ENCODE results near the gene OCA2.

The OCA2 gene

GRCh38 chr15:27885201-27885600, 213.9 kb downstream of the OCA2 start:
- H3K36me3 ChIP-seq (ENCODE audit: insufficient read depth, low read length), result no peaks in the 10 kb centered on the region
- H3K9me3 ChIP-seq (ENCODE audit: insufficient read depth, low read depth, low read length), result no peaks in the 10 kb centered on the region; the same call in 1 of the 2 replicates
- H3K9me2 ChIP-seq (replicated peaks; ENCODE audit: low read depth, low read length), result no peaks in the 10 kb centered on the region
- H3K4me1 ChIP-seq (ENCODE audit: insufficient read depth, low read length, poor library complexity, severe bottlenecking), result no peaks in the 10 kb centered on the region
- H3K27me3 ChIP-seq (ENCODE audit: insufficient read depth, low read length, poor library complexity, severe bottlenecking), result no peaks in the 10 kb centered on the region
- H3K4me3 ChIP-seq (ENCODE audit: low read length, poor library complexity, severe bottlenecking), result no peak overlapping the region
- TF ChIP-seq EZH2phosphoT487 (IDR thresholded peaks at IDR 0.05; ENCODE audit: borderline replicate concordance), result no peak
- TF ChIP-seq, protein P1, sequence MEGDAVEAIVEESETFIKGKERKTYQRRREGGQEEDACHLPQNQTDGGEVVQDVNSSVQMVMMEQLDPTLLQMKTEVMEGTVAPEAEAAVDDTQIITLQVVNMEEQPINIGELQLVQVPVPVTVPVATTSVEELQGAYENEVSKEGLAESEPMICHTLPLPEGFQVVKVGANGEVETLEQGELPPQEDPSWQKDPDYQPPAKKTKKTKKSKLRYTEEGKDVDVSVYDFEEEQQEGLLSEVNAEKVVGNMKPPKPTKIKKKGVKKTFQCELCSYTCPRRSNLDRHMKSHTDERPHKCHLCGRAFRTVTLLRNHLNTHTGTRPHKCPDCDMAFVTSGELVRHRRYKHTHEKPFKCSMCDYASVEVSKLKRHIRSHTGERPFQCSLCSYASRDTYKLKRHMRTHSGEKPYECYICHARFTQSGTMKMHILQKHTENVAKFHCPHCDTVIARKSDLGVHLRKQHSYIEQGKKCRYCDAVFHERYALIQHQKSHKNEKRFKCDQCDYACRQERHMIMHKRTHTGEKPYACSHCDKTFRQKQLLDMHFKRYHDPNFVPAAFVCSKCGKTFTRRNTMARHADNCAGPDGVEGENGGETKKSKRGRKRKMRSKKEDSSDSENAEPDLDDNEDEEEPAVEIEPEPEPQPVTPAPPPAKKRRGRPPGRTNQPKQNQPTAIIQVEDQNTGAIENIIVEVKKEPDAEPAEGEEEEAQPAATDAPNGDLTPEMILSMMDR (conservative IDR thresholded peaks at IDR 0.05; ENCODE audit: low read length), result no peak
- no peaks in the 10 kb centered on the region for H4K20me1 ChIP-seq (ENCODE audit: insufficient read depth, low read length, poor library complexity, severe bottlenecking)
- H3F3A ChIP-seq (ENCODE audit: low read depth), result no peaks in the 10 kb centered on the region
- H3K9ac ChIP-seq (ENCODE audit: low read depth, low read length, poor library complexity, severe bottlenecking), result no peak overlapping the region
- no peaks in the 10 kb centered on the region for H3K79me2 ChIP-seq (ENCODE audit: insufficient read depth, low read length)
- H2AFZ ChIP-seq (ENCODE audit: low read length), result no peak overlapping the region
- no peak overlapping the region for H3K4me2 ChIP-seq (ENCODE audit: low read depth, low read length, poor library complexity, severe bottlenecking)

DNA sequence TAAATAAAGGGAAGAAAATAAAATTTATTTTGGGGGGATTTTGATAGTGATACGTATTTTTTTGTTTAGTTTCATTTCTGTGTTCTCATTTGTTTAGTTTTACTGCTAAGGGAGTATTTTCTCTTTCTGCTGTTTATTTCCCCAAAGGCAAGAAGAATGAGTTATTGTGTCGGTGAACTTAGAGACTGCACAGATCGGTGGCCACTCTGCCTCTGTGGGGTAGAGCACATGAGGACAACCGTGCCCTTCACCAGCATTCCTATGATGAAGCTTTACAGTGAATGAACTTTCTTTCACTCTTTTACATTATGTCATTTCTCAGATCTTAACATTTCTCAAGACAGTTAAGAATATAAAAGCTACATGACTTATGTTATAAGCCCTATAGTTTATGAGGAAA, 214.4 kb downstream of the OCA2 start:
- H2AFZ ChIP-seq (ENCODE audit: low read length), result no peak overlapping the region
- H3K9me2 ChIP-seq (replicated peaks; ENCODE audit: low read depth, low read length), result no peaks in the 10 kb centered on the region
- H3F3A ChIP-seq (ENCODE audit: low read depth), result no peaks in the 10 kb centered on the region
- H3K27me3 ChIP-seq (ENCODE audit: insufficient read depth, low read length, poor library complexity, severe bottlenecking), result no peaks in the 10 kb centered on the region
- no peaks in the 10 kb centered on the region for H4K20me1 ChIP-seq (ENCODE audit: insufficient read depth, low read length, poor library complexity, severe bottlenecking)
- no peaks in the 10 kb centered on the region for H3K4me1 ChIP-seq (ENCODE audit: insufficient read depth, low read length, poor library complexity, severe bottlenecking)
- no peak overlapping the region for H3K4me3 ChIP-seq (ENCODE audit: low read length, poor library complexity, severe bottlenecking)
- H3K9ac ChIP-seq (ENCODE audit: low read depth, low read length, poor library complexity, severe bottlenecking), result no peak overlapping the region
- H3K9me3 ChIP-seq (ENCODE audit: insufficient read depth, low read depth, low read length), result no peaks in the 10 kb centered on the region; the same call in 1 of the 2 replicates
- H3K36me3 ChIP-seq (ENCODE audit: insufficient read depth, low read length), result no peaks in the 10 kb centered on the region
- no peak overlapping the region for H3K4me2 ChIP-seq (ENCODE audit: low read depth, low read length, poor library complexity, severe bottlenecking)
- H3K79me2 ChIP-seq (ENCODE audit: insufficient read depth, low read length), result no peaks in the 10 kb centered on the region
- TF ChIP-seq, protein P1 (conservative IDR thresholded peaks at IDR 0.05; ENCODE audit: low read length), result no peak

DNA sequence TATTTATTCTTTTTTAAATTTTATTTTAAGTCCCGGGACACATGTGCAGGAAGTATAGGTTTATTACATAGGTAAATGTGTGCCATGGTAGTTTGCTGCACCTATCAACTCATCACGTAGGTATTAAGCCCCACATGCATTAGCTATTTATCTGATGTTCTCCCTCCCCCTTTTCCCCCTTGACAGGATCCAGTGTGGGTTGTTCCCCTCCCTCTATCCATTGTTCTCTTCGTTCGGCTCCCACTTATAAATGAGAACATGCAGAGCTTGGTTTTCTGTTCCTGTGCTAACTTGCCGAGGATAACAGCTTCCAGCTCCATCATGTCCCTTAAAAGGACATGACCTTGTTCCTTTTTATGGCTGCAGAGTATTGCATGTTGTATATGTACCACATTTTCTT, 220.3 kb downstream of the OCA2 start:
- no peaks in the 10 kb centered on the region for H3K79me2 ChIP-seq (ENCODE audit: insufficient read depth, low read length)
- H3K4me3 ChIP-seq (ENCODE audit: low read length, poor library complexity, severe bottlenecking), result no peak overlapping the region
- no peaks in the 10 kb centered on the region for H3K36me3 ChIP-seq (ENCODE audit: insufficient read depth, low read length)
- H3K4me1 ChIP-seq (ENCODE audit: insufficient read depth, low read length, poor library complexity, severe bottlenecking), result no peaks in the 10 kb centered on the region
- H3F3A ChIP-seq (ENCODE audit: low read depth), result no peaks in the 10 kb centered on the region; the same call in 1 of the 2 replicates
- no peak overlapping the region for H2AFZ ChIP-seq (ENCODE audit: low read length)
- H3K4me2 ChIP-seq (ENCODE audit: low read depth, low read length, poor library complexity, severe bottlenecking), result no peak overlapping the region
- no peaks in the 10 kb centered on the region for H4K20me1 ChIP-seq (ENCODE audit: insufficient read depth, low read length, poor library complexity, severe bottlenecking)
- H3K9me2 ChIP-seq (replicated peaks; ENCODE audit: low read depth, low read length), result no peaks in the 10 kb centered on the region
- no peaks in the 10 kb centered on the region for H3K27me3 ChIP-seq (ENCODE audit: insufficient read depth, low read length, poor library complexity, severe bottlenecking)
- H3K9ac ChIP-seq (ENCODE audit: low read depth, low read length, poor library complexity, severe bottlenecking), result no peak overlapping the region
- no peak for TF ChIP-seq EZH2phosphoT487 (IDR thresholded peaks at IDR 0.05; ENCODE audit: borderline replicate concordance)
- TF ChIP-seq, protein P1 (conservative IDR thresholded peaks at IDR 0.05; ENCODE audit: low read length), result no peak
- no peaks in the 10 kb centered on the region for H3K9me3 ChIP-seq (ENCODE audit: insufficient read depth, low read depth, low read length)

Measured in Loucy (cell line).